ENCODE measurements around the gene SEMA3F.

Gene SEMA3F

GRCh38 chr3:50215529-50215928 is 60.4 kb downstream of the SEMA3F start:
- TF ChIP-seq GABPA (IDR thresholded peaks at IDR 0.05; ENCODE audit: low read depth): no peak
- no peak for TF ChIP-seq CTCF (IDR thresholded peaks at IDR 0.05; ENCODE audit: insufficient read depth, low read length)
- no peak for TF ChIP-seq POLR2AphosphoS5 (IDR thresholded peaks at IDR 0.05; ENCODE audit: low read depth)
- no peak for TF ChIP-seq SPI1 (IDR thresholded peaks at IDR 0.05; ENCODE audit: borderline replicate concordance, low read depth)
- no peak for TF ChIP-seq REST (IDR thresholded peaks at IDR 0.05; ENCODE audit: insufficient replicate concordance, low read depth)
- Histone ChIP-seq H3K4me3 (replicated peaks; ENCODE audit: insufficient read depth, low read length) (no peak overlapping the region), H3K27me3 (ENCODE audit: insufficient read depth, poor library complexity, severe bottlenecking) (no peaks in the 10 kb centered on the region), H3K27ac (replicated peaks) (no peak overlapping the region)
- DNase-seq (ENCODE audit: low read depth in 1 of 2, low spot score in 1 of 2): no peak

GRCh38 chr3:50217681-50218080 is 62.6 kb downstream of the SEMA3F start:
- Histone ChIP-seq H3K27me3 (ENCODE audit: insufficient read depth, poor library complexity, severe bottlenecking) (no peaks in the 10 kb centered on the region), H3K4me3 (replicated peaks; ENCODE audit: insufficient read depth, low read length) (no peak overlapping the region), H3K27ac (replicated peaks) (no peak overlapping the region)
- no peak for DNase-seq (ENCODE audit: low read depth in 1 of 2, low spot score in 1 of 2)
- TF ChIP-seq REST (IDR thresholded peaks at IDR 0.05; ENCODE audit: insufficient replicate concordance, low read depth): no peak
- no peak for TF ChIP-seq GABPA (IDR thresholded peaks at IDR 0.05; ENCODE audit: low read depth)
- TF ChIP-seq POLR2AphosphoS5 (IDR thresholded peaks at IDR 0.05; ENCODE audit: low read depth): no peak
- TF ChIP-seq CTCF (IDR thresholded peaks at IDR 0.05; ENCODE audit: insufficient read depth, low read length): no peak
- TF ChIP-seq SPI1 (IDR thresholded peaks at IDR 0.05; ENCODE audit: borderline replicate concordance, low read depth): no peak

- TF ChIP-seq REST (IDR thresholded peaks at IDR 0.05; ENCODE audit: insufficient replicate concordance, low read depth) (no peak), GABPA (IDR thresholded peaks at IDR 0.05; ENCODE audit: low read depth) (no peak), POLR2AphosphoS5 (IDR thresholded peaks at IDR 0.05; ENCODE audit: low read depth) (no peak), SPI1 (IDR thresholded peaks at IDR 0.05; ENCODE audit: borderline replicate concordance, low read depth) (no peak), CTCF (IDR thresholded peaks at IDR 0.05; ENCODE audit: insufficient read depth, low read length) (no peak)
- no peak for DNase-seq (ENCODE audit: low read depth in 1 of 2, low spot score in 1 of 2)
- H3K27me3 ChIP-seq (ENCODE audit: insufficient read depth, poor library complexity, severe bottlenecking): no peaks in the 10 kb centered on the region
- no peak overlapping the region for H3K27ac ChIP-seq (replicated peaks)
- no peak overlapping the region for H3K4me3 ChIP-seq (replicated peaks; ENCODE audit: insufficient read depth, low read length)
These were observed 63.3 kb downstream of the SEMA3F start for GRCh38 chr3:50218448-50218847.
